H9 (cell line): ENCODE measurements around the gene PMS1. TPM values are rescaled to one million over a fixed set of nuclear protein-coding genes. Genes with fewer than 3 reads are reported as not detected.

ENCODE experiments used
- DNase-seq: peaks from one replicate; pipeline ENCODE4 v3.0.0-alpha.2; 2017
- H2AFZ ChIP-seq: one replicate; pipeline ENCODE4 v1.6.1; 2013; ENCODE audit warnings: mild to moderate bottlenecking, low read length, control low read depth, moderate library complexity
- H2AK5ac ChIP-seq: 2 replicates; pipeline ENCODE4 v1.6.1; 2013; ENCODE audit warnings: low read length, control low read depth, mixed read lengths; ENCODE audit not compliant: insufficient read length
- H2BK120ac ChIP-seq: one replicate; pipeline ENCODE4 v1.6.1; 2013; ENCODE audit warnings: low read depth, mild to moderate bottlenecking, low read length, control low read depth, inconsistent platforms; ENCODE audit not compliant: poor library complexity, severe bottlenecking
- H2BK12ac ChIP-seq: 2 replicates; pipeline ENCODE4 v1.6.1; 2013; ENCODE audit warnings: low read length, control low read depth, mixed read lengths, low read depth; ENCODE audit not compliant: insufficient read length
- H2BK15ac ChIP-seq: 2 replicates; pipeline ENCODE4 v1.6.1; 2013; ENCODE audit warnings: low read depth, low read length, control low read depth
- H2BK20ac ChIP-seq: one replicate; pipeline ENCODE4 v1.6.1; 2013; ENCODE audit warnings: low read depth, mild to moderate bottlenecking, low read length, control low read depth, inconsistent platforms; ENCODE audit not compliant: poor library complexity, severe bottlenecking
- H2BK5ac ChIP-seq: 2 replicates; pipeline ENCODE4 v1.6.1; 2013; ENCODE audit warnings: low read length, control low read depth, mixed read lengths; ENCODE audit not compliant: insufficient read length
- H3K14ac ChIP-seq: 2 replicates; pipeline ENCODE4 v1.6.1; 2013; ENCODE audit warnings: low read length, control low read depth; ENCODE audit not compliant: insufficient read depth
- H3K18ac ChIP-seq: 2 replicates; pipeline ENCODE4 v1.6.1; 2013; ENCODE audit warnings: low read depth, mild to moderate bottlenecking, mixed read lengths, low read length, control low read depth; ENCODE audit not compliant: insufficient read length
- H3K23ac ChIP-seq: 2 replicates; pipeline ENCODE4 v1.6.1; 2013; ENCODE audit warnings: low read length, control low read depth, mixed read lengths, low read depth; ENCODE audit not compliant: insufficient read length
- H3K23me2 ChIP-seq: 2 replicates; pipeline ENCODE4 v1.6.1; 2013; ENCODE audit warnings: low read depth, mild to moderate bottlenecking, mixed read lengths, low read length, control low read depth; ENCODE audit not compliant: insufficient read length, poor library complexity, severe bottlenecking
- H3K27ac ChIP-seq: 2 replicates; pipeline ENCODE4 v1.5.1; 2013; ENCODE audit warnings: low read length, control low read depth, mixed read lengths, low read depth; ENCODE audit not compliant: insufficient read length
- H3K27me3 ChIP-seq: 2 replicates; pipeline ENCODE4 v1.6.1; 2013; ENCODE audit warnings: low read length, control low read depth, inconsistent platforms; ENCODE audit not compliant: insufficient read depth
- H3K4ac ChIP-seq: 2 replicates; pipeline ENCODE4 v1.6.1; 2013; ENCODE audit warnings: low read depth, mild to moderate bottlenecking, control low read depth, inconsistent platforms, low read length, moderate library complexity
- H3K4me1 ChIP-seq: 2 replicates; pipeline ENCODE4 v1.6.1; 2013; ENCODE audit warnings: low read length, control low read depth, inconsistent platforms; ENCODE audit not compliant: insufficient read depth
- H3K4me2 ChIP-seq: 2 replicates; pipeline ENCODE4 v1.6.1; 2013; ENCODE audit warnings: low read length, control low read depth, mixed read lengths; ENCODE audit not compliant: insufficient read length, insufficient read depth
- H3K56ac ChIP-seq: 2 replicates; pipeline ENCODE4 v1.6.1; 2013; ENCODE audit warnings: low read depth, mild to moderate bottlenecking, mixed read lengths, low read length, control low read depth; ENCODE audit not compliant: insufficient read length
- H3K79me1 ChIP-seq: 2 replicates; pipeline ENCODE4 v1.6.1; 2013; ENCODE audit warnings: low read depth, mild to moderate bottlenecking, moderate library complexity, low read length, control low read depth, inconsistent platforms; ENCODE audit not compliant: insufficient read depth, poor library complexity, severe bottlenecking
- H3K79me2 ChIP-seq: 2 replicates; pipeline ENCODE4 v1.6.1; 2013; ENCODE audit warnings: low read length, control low read depth, inconsistent platforms; ENCODE audit not compliant: insufficient read depth
- H3K9ac ChIP-seq: 2 replicates; pipeline ENCODE4 v1.6.1; 2013; ENCODE audit warnings: low read length, control low read depth, mixed read lengths; ENCODE audit not compliant: insufficient read length; ENCODE audit errors: extremely low read depth
- H3K9me3 ChIP-seq: one replicate; pipeline ENCODE4 v1.6.1; 2013; ENCODE audit warnings: low read depth, low read length, inconsistent platforms; ENCODE audit not compliant: control insufficient read depth
- H3T11ph ChIP-seq: one replicate; pipeline ENCODE4 v1.6.1; 2013; ENCODE audit warnings: mild to moderate bottlenecking, low read length, control low read depth, inconsistent platforms
- H4K20me1 ChIP-seq: one replicate; pipeline ENCODE4 v1.6.1; 2013; ENCODE audit not compliant: control insufficient read depth, insufficient read length, insufficient read depth
- H4K5ac ChIP-seq: 2 replicates; pipeline ENCODE4 v1.6.1; 2013; ENCODE audit warnings: low read depth, mild to moderate bottlenecking, mixed read lengths, low read length, control low read depth; ENCODE audit not compliant: insufficient read length
- H4K8ac ChIP-seq: replicated peaks from 2 replicates; pipeline ENCODE4 v1.6.1; 2013; ENCODE audit warnings: low read length, control low read depth, mixed read lengths, low read depth; ENCODE audit not compliant: insufficient read length
- H4K91ac ChIP-seq: 2 replicates; pipeline ENCODE4 v1.6.1; 2013; ENCODE audit warnings: low read depth, mild to moderate bottlenecking, moderate library complexity, mixed read lengths, low read length, control low read depth; ENCODE audit not compliant: insufficient read length
- H3K27ac Mint-ChIP-seq, 3 experiments: 2 replicates in 2 of 3; 3 replicates in 1 of 3; pipeline ENCODE4 v1.8.0; 2020 to 2021; ENCODE audit warnings: mixed read lengths in 3 of 3, mild to moderate bottlenecking in 1 of 3, moderate library complexity in 1 of 3
- H3K27me3 Mint-ChIP-seq: 2 replicates; pipeline ENCODE4 v1.8.0; 2021; ENCODE audit warnings: low read depth, mild to moderate bottlenecking, moderate library complexity, mixed read lengths
- H3K36me3 Mint-ChIP-seq, 3 experiments: 2 replicates in 2 of 3; 3 replicates in 1 of 3; pipeline ENCODE4 v1.8.0; 2020 to 2021; ENCODE audit warnings: low read depth in 3 of 3, mixed read lengths in 3 of 3; ENCODE audit not compliant: insufficient read depth in 1 of 3
- H3K4me1 Mint-ChIP-seq, 2 experiments: 2 replicates each; pipeline ENCODE4 v1.8.0; 2020; ENCODE audit warnings: mixed read lengths in 2 of 2
- H3K4me3 Mint-ChIP-seq, 2 experiments: 2 replicates in 1 of 2; 3 replicates in 1 of 2; pipeline ENCODE4 v1.8.0; 2020 to 2021; ENCODE audit warnings: mild to moderate bottlenecking in 2 of 2, mixed read lengths in 2 of 2, moderate library complexity in 1 of 2
- H3K9me3 Mint-ChIP-seq, 2 experiments: 2 replicates in 1 of 2; 3 replicates in 1 of 2; pipeline ENCODE4 v1.8.0; 2020; ENCODE audit warnings: mild to moderate bottlenecking in 2 of 2, mixed read lengths in 2 of 2, moderate library complexity in 1 of 2
- CTCF ChIP-seq: fragments of 200-600 bp; sonication (generic); conservative IDR thresholded peaks from 3 replicates; pipeline ENCODE4 v1.8.0; 2021; ENCODE audit warnings: antibody characterized with exemption, mild to moderate bottlenecking
- WGBS: extraction: QIAGEN DNeasy Blood & Tissue Kit; methylation state at CpG from one replicate; pipeline ENCODE4 v1.1.7; 2013; ENCODE audit warnings: missing lambda C conversion rate, low lambda C conversion rate, mixed read lengths; ENCODE audit not compliant: insufficient read length; ENCODE audit errors: extremely low coverage; 5-methylcytosine and 5-hydroxymethylcytosine counted together
- total RNA-seq: library from RNA; stranded (reverse); gene quantifications from 2 replicates; pipeline ENCODE4 v1.2.1, GENCODE V29; 2021

PMS1 gene
- total RNA-seq, 1 experiment from 2014 or later, result 47.2 TPM

- no CpG with 5 or more reads among the region's 8 CpGs for WGBS
- Mint-ChIP-seq H3K36me3 (peaks cover 5 to 39% (median 35%) of the 10 kb centered on the region in 3 experiments), H3K4me1 (no peaks in the 10 kb centered on the region), H3K4me3 (no peak overlapping the region), H3K27me3 (no peaks in the 10 kb centered on the region), H3K27ac (no peak overlapping the region), H3K9me3 (no peaks in the 10 kb centered on the region)
- Histone ChIP-seq H3K4me2 (no peak overlapping the region), H3K23ac (no peak overlapping the region), H3K9me3 (no peaks in the 10 kb centered on the region), H3K79me1 (no peaks in the 10 kb centered on the region), H3K56ac (no peak overlapping the region), H3K18ac (no peak overlapping the region), H3K9ac (no peak overlapping the region), H4K20me1 (no peaks in the 10 kb centered on the region), H2AK5ac (no peak overlapping the region), H2BK20ac (no peak overlapping the region), H3K14ac (no peak overlapping the region), H3K4me1 (no peaks in the 10 kb centered on the region), H3K4ac (no peak overlapping the region), H2BK5ac (no peak overlapping the region), H2BK120ac (no peak overlapping the region), H2AFZ (no peak overlapping the region), H3K27ac (no peak overlapping the region), H3T11ph (no peak overlapping the region), H4K91ac (no peak overlapping the region), H4K8ac (no peak overlapping the region), H4K5ac (no peak overlapping the region), H3K23me2 (no peaks in the 10 kb centered on the region), H3K27me3 (no peaks in the 10 kb centered on the region), H2BK12ac (no peak overlapping the region), H2BK15ac (no peak overlapping the region), H3K79me2 (no peaks in the 10 kb centered on the region)
- TF ChIP-seq CTCF, result no peak
- no peak for DNase-seq
These were observed 89.4 kb downstream of the PMS1 start for GRCh38 chr2:189873696-189874095.
